Measurements from ENCODE around the gene S100A12.

The S100A12 gene

DNA sequence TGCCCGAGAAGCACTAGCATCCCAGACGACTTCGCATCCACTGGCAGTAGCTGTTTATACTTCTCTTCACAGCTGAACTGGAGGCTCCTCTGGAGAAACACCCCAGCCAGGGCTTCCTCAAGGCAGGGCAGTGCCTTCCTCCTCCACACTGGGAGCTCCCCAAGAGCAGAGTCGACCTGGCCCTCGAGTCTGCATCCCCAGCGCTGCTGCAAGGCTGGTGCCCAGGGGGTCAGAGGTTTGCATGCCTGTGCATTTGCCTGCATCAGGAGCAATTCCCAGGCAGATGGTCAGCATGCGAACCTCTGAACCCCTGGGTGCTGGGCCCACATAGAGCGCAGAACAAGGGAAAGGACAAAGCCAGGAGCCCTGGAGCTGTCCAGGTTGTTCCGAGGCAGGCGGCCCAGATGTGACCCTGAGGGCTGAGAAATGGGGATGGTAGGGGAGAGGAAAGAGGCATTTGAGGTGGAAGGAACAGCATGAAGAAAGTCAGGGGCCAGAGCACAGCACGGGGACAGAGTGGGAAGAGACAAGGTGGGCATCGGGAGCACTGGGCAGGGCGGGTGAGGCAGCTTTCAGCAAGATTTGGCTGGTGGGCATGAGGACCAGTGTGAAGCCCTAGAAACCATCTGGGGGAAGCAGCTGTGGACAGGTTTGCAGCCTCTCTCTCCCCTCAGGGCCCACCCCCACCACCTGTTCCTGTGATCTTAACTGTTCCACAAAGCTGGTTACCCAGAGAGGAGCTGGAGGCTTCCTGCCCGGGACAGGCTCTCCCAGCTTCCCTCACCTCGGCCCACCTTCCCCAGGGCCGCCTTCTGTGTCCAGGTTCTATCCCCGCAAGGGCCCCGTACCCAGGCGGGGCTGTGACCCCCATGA is 21.9 kb upstream of the S100A12 start:
- Histone ChIP-seq H3K4me3 (ENCODE audit: low read depth, low read length) (no peak overlapping the region), H3K27ac (no peak overlapping the region), H3K36me3 (replicated peaks) (no peaks in the 10 kb centered on the region), H3K27me3 (replicated peaks) (no peaks in the 10 kb centered on the region)
- TF ChIP-seq, protein P1, sequence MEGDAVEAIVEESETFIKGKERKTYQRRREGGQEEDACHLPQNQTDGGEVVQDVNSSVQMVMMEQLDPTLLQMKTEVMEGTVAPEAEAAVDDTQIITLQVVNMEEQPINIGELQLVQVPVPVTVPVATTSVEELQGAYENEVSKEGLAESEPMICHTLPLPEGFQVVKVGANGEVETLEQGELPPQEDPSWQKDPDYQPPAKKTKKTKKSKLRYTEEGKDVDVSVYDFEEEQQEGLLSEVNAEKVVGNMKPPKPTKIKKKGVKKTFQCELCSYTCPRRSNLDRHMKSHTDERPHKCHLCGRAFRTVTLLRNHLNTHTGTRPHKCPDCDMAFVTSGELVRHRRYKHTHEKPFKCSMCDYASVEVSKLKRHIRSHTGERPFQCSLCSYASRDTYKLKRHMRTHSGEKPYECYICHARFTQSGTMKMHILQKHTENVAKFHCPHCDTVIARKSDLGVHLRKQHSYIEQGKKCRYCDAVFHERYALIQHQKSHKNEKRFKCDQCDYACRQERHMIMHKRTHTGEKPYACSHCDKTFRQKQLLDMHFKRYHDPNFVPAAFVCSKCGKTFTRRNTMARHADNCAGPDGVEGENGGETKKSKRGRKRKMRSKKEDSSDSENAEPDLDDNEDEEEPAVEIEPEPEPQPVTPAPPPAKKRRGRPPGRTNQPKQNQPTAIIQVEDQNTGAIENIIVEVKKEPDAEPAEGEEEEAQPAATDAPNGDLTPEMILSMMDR (IDR thresholded peaks at IDR 0.05; ENCODE audit: low read depth, low read length, missing control alignments) = no peak
- in situ Hi-C loops (cut with HindIII; ENCODE audit: low pct_ligation_motif_present, low sequenced_read_pairs) = no loop called here
- no peak for DNase-seq

DNA sequence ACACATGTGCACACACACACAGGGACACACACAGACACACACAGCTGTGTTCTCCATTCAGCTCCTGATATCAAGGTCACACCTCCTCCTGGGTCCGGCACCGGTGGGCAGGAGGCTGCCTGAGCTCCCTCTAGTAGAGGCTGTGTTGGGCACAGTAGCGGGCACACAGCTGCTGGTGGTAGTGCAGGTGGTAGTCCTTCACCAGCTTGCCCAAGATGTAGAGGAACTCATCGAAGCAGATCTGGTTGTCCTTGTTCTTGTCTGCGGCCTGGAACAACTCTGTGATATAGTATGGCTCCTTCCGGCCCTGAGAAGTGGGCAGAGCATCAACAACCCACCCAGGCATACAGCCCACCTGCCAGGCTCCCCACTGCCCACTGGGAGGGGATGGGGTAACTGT is 21.0 kb upstream of the S100A12 start:
- Histone ChIP-seq H3K27me3 (replicated peaks) (no peaks in the 10 kb centered on the region), H3K36me3 (replicated peaks) (no peaks in the 10 kb centered on the region), H3K27ac (no peak overlapping the region), H3K4me3 (ENCODE audit: low read depth, low read length) (no peak overlapping the region)
- in situ Hi-C loops (cut with HindIII; ENCODE audit: low pct_ligation_motif_present, low sequenced_read_pairs) = no loop called here
- TF ChIP-seq, protein P1 (IDR thresholded peaks at IDR 0.05; ENCODE audit: low read depth, low read length, missing control alignments) = no peak
- DNase-seq = no peak

DNA sequence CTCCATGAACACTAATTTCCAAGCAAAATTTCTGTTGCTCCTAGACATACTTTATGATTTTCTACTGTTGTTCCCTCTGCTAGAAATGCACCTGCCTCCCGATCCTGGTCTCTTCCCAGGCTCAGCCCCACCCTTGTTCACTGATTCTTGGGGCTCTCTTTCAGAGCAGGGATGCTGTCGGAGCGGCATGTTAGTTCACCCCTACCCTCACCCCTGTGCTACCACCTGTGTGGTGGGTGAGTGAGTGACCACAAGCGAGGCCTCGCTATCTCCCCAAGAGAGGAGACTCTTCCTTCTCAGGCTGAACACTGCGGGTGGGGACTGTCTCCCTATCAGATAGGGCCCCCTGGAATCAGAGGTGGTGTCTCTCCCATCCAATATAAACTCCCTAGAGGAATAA is 20.4 kb upstream of the S100A12 start:
- no peak overlapping the region for H3K27ac ChIP-seq
- no peak for DNase-seq
- H3K36me3 ChIP-seq (replicated peaks) = no peaks in the 10 kb centered on the region
- no peak overlapping the region for H3K4me3 ChIP-seq (ENCODE audit: low read depth, low read length)
- TF ChIP-seq, protein P1 (IDR thresholded peaks at IDR 0.05; ENCODE audit: low read depth, low read length, missing control alignments) = no peak
- in situ Hi-C loops (cut with HindIII; ENCODE audit: low pct_ligation_motif_present, low sequenced_read_pairs) = no loop called here
- H3K27me3 ChIP-seq (replicated peaks) = no peaks in the 10 kb centered on the region

DNA sequence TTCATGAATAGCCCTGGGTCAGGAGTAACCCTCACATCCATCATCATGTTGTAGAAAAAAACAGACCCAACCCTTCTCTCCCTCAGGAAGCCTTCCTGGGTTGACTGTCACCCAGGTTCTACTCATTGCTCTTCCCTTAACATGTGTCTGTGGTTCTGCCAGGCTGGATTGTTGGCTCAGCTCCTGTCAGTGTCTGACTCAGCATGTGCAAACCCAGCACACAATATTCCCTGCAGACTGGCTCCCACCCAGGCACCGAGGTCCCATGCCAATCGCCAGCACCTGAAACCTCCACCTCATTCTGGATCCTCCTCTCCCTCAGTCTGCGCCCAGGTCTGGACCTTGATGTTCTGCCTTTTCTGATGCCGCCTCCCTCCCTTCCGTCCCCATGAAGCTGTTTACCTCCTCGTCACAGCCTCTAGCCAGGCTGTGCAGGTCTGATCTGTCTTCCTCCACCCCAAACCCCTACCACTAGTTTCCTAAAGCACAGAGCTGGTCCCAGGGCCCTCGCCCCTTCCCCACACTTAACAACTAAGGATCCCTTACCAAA is 19.8 kb upstream of the S100A12 start:
- DNase-seq = no peak
- H3K36me3 ChIP-seq (replicated peaks) = no peaks in the 10 kb centered on the region
- no peaks in the 10 kb centered on the region for H3K27me3 ChIP-seq (replicated peaks)
- TF ChIP-seq, protein P1 (IDR thresholded peaks at IDR 0.05; ENCODE audit: low read depth, low read length, missing control alignments) = no peak
- no peak overlapping the region for H3K27ac ChIP-seq
- in situ Hi-C loops (cut with HindIII; ENCODE audit: low pct_ligation_motif_present, low sequenced_read_pairs) = no loop called here
- no peak overlapping the region for H3K4me3 ChIP-seq (ENCODE audit: low read depth, low read length)

DNA sequence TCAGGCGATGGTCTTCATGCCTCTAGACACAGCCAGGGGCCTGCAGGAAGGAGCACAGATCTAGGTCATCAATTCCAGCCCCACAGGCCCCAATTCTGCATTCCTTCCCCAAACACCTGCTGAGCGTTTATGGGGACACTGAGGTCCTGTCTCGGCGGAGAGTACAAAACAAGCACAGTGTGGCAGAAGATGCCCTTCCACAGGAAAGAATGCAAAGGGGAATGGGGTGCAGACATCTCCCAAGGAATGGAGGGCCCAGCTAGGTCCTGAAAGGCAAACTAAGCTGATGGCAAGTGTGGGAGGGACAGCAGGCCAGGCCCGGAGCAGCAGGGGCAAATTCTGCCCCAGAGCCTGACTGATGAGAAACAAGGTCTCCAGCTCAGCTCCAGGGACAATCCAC is 19.0 kb upstream of the S100A12 start:
- H3K4me3 ChIP-seq (ENCODE audit: low read depth, low read length) = no peak overlapping the region
- no peaks in the 10 kb centered on the region for H3K27me3 ChIP-seq (replicated peaks)
- no peaks in the 10 kb centered on the region for H3K36me3 ChIP-seq (replicated peaks)
- DNase-seq = no peak
- H3K27ac ChIP-seq = no peak overlapping the region
- TF ChIP-seq, protein P1 (IDR thresholded peaks at IDR 0.05; ENCODE audit: low read depth, low read length, missing control alignments) = no peak
- in situ Hi-C loops (cut with HindIII; ENCODE audit: low pct_ligation_motif_present, low sequenced_read_pairs) = no loop called here
